CD8-positive, alpha-beta memory T cell (primary cell): ENCODE data around the gene ACKR4. TPM values are rescaled to one million over a fixed set of nuclear protein-coding genes. Genes with fewer than 3 reads are reported as not detected.

ENCODE experiments used
- CTCF ChIA-PET: fragments of 350-600 bp; sonication (Branson Sonifier 250); formaldehyde crosslinking; loops from one replicate; lab custom pipeline; 2021; ENCODE audit warnings: antibody characterized with exemption; lab: Charles Lee
- POLR2A ChIA-PET: fragments of 350-600 bp; sonication (Branson Sonifier 250); formaldehyde crosslinking; loops from one replicate; lab custom pipeline; 2021; ENCODE audit warnings: antibody characterized with exemption; lab: Charles Lee
- DNase-seq, 5 donors: peaks; one replicate each; pipeline versions ENCODE4 v3.0.0 to v3.0.0-alpha.2; 2020 to 2022; ENCODE audit warnings: mixed read lengths in 1 of 5
- H3K27ac ChIP-seq: one replicate; pipeline ENCODE4 v1.7.0; 2013; ENCODE audit warnings: low read depth, mild to moderate bottlenecking, low read length, moderate library complexity
- H3K27me3 ChIP-seq: 2 replicates; pipeline ENCODE4 v1.7.0; 2013; ENCODE audit warnings: low read length, mild to moderate bottlenecking; ENCODE audit not compliant: insufficient read depth, poor library complexity, severe bottlenecking
- H3K36me3 ChIP-seq: 2 replicates; pipeline ENCODE4 v1.7.0; 2013; ENCODE audit warnings: mild to moderate bottlenecking, low read length, moderate library complexity; ENCODE audit not compliant: insufficient read depth
- H3K4me1 ChIP-seq: 2 replicates; pipeline ENCODE4 v1.7.0; 2013; ENCODE audit warnings: mild to moderate bottlenecking, low read length, moderate library complexity; ENCODE audit not compliant: insufficient read depth
- H3K4me3 ChIP-seq: 2 replicates; pipeline ENCODE4 v1.7.0; 2013; ENCODE audit warnings: mild to moderate bottlenecking, low read length
- H3K9me3 ChIP-seq: 2 replicates; pipeline ENCODE4 v1.7.0; 2013; ENCODE audit warnings: mild to moderate bottlenecking, low read length
- H3K27ac Mint-ChIP-seq, 8 donors: one replicate each; pipeline ENCODE4 v1.8.0; 2020 to 2021; ENCODE audit warnings: mixed read lengths in 8 of 8, mild to moderate bottlenecking in 6 of 8, inconsistent platforms in 3 of 8, moderate library complexity in 3 of 8
- H3K27me3 Mint-ChIP-seq, 2 donors: one replicate each; pipeline ENCODE4 v1.8.0; 2020 to 2021; ENCODE audit warnings: mixed read lengths in 2 of 2, mild to moderate bottlenecking in 1 of 2, moderate library complexity in 1 of 2
- H3K36me3 Mint-ChIP-seq, 3 donors: one replicate each; pipeline ENCODE4 v1.8.0; 2020 to 2021; ENCODE audit warnings: mixed read lengths in 3 of 3, inconsistent platforms in 1 of 3, mild to moderate bottlenecking in 1 of 3
- H3K4me1 Mint-ChIP-seq, 3 donors: one replicate each; pipeline ENCODE4 v1.8.0; 2020 to 2021; ENCODE audit warnings: mixed read lengths in 3 of 3, inconsistent platforms in 1 of 3, mild to moderate bottlenecking in 1 of 3
- H3K4me3 Mint-ChIP-seq, 7 donors: one replicate each; pipeline ENCODE4 v1.8.0; 2020 to 2021; ENCODE audit warnings: mixed read lengths in 7 of 7, mild to moderate bottlenecking in 6 of 7, moderate library complexity in 4 of 7, inconsistent platforms in 2 of 7
- H3K9me3 Mint-ChIP-seq, 5 donors: one replicate each; pipeline ENCODE4 v1.8.0; 2020 to 2022; ENCODE audit warnings: mixed read lengths in 5 of 5, mild to moderate bottlenecking in 3 of 5, moderate library complexity in 2 of 5, inconsistent platforms in 1 of 5
- polyA plus RNA-seq: library from polyadenylated mRNA; unstranded; fragments of 300-500 nt; fragmentation: Illumina TruSeq; gene quantifications from one replicate; pipeline ENCODE4 v1.2.3, GENCODE V29; 2021
- total RNA-seq, 2 experiments: library from RNA; stranded (reverse); gene quantifications; one replicate each; pipeline ENCODE4 v1.2.3, GENCODE V29; 2021

Gene ACKR4
- total and polyA plus RNA-seq, 3 experiments from 2014 or later, result not detected

- no peak for DNase-seq
- POLR2A ChIA-PET, result no interaction called here
- H3K4me1 ChIP-seq, result no peaks in the 10 kb centered on the region
- H3K9me3 ChIP-seq, result no peaks in the 10 kb centered on the region
- no peak overlapping the region for H3K4me3 ChIP-seq
- H3K36me3 ChIP-seq, result no peaks in the 10 kb centered on the region
- no peaks in the 10 kb centered on the region for H3K9me3 Mint-ChIP-seq
- H3K27ac Mint-ChIP-seq, result peak overlapping the region in 1 of 8 donors; percentile 34
- H3K27me3 Mint-ChIP-seq, result no peaks in the 10 kb centered on the region
- no peak overlapping the region for H3K27ac ChIP-seq
- peaks cover 30 to 53% (median 35%) of the 10 kb centered on the region in 3 donors for H3K36me3 Mint-ChIP-seq
- H3K4me3 Mint-ChIP-seq, result no peak overlapping the region
- CTCF ChIA-PET, result no interaction called here
- no peaks in the 10 kb centered on the region for H3K27me3 ChIP-seq
- no peaks in the 10 kb centered on the region for H3K4me1 Mint-ChIP-seq
Measured at GRCh38 chr3:132570016-132570415, 27.1 kb upstream of the ACKR4 start.

- H3K27me3 Mint-ChIP-seq, result no peaks in the 10 kb centered on the region
- H3K36me3 ChIP-seq, result peaks cover 3% of the 10 kb centered on the region
- no peaks in the 10 kb centered on the region for H3K9me3 Mint-ChIP-seq
- DNase-seq, result no peak
- H3K9me3 ChIP-seq, result no peaks in the 10 kb centered on the region
- ChIA-PET CTCF (no interaction called here), POLR2A (no interaction called here)
- no peaks in the 10 kb centered on the region for H3K4me1 Mint-ChIP-seq
- peaks cover 31 to 77% (median 46%) of the 10 kb centered on the region in 3 donors for H3K36me3 Mint-ChIP-seq
- H3K4me1 ChIP-seq, result no peaks in the 10 kb centered on the region
- no peaks in the 10 kb centered on the region for H3K27me3 ChIP-seq
- no peak overlapping the region for H3K27ac Mint-ChIP-seq
- H3K4me3 ChIP-seq, result no peak overlapping the region
- no peak overlapping the region for H3K27ac ChIP-seq
- H3K4me3 Mint-ChIP-seq, result no peak overlapping the region
Measured at GRCh38 chr3:132573797-132574211, 23.3 kb upstream of the ACKR4 start.

- Mint-ChIP-seq H3K27me3 (no peaks in the 10 kb centered on the region), H3K4me1 (no peaks in the 10 kb centered on the region), H3K4me3 (no peak overlapping the region), H3K9me3 (peaks cover 0 to 3% (median 1%) of the 10 kb centered on the region in 5 donors), H3K36me3 (peaks cover 19 to 41% (median 39%) of the 10 kb centered on the region in 3 donors), H3K27ac (no peak overlapping the region)
- H3K27ac ChIP-seq, result no peak overlapping the region
- no peak for DNase-seq
- no peaks in the 10 kb centered on the region for H3K27me3 ChIP-seq
- no peaks in the 10 kb centered on the region for H3K36me3 ChIP-seq
- ChIA-PET POLR2A (no interaction called here), CTCF (no interaction called here)
- H3K9me3 ChIP-seq, result no peaks in the 10 kb centered on the region
- H3K4me3 ChIP-seq, result no peak overlapping the region
- H3K4me1 ChIP-seq, result no peaks in the 10 kb centered on the region
Measured at GRCh38 chr3:132587401-132587800, 9.7 kb upstream of the ACKR4 start.

- Histone ChIP-seq H3K9me3 (no peaks in the 10 kb centered on the region), H3K4me3 (no peak overlapping the region), H3K36me3 (peaks cover 4% of the 10 kb centered on the region), H3K27me3 (no peaks in the 10 kb centered on the region), H3K4me1 (no peaks in the 10 kb centered on the region), H3K27ac (no peak overlapping the region)
- POLR2A ChIA-PET, result no interaction called here
- Mint-ChIP-seq H3K27ac (no peak overlapping the region), H3K4me1 (no peaks in the 10 kb centered on the region), H3K4me3 (no peak overlapping the region), H3K27me3 (no peaks in the 10 kb centered on the region), H3K36me3 (peaks cover 30 to 53% (median 51%) of the 10 kb centered on the region in 3 donors), H3K9me3 (peaks cover 0 to 3% (median under 1%) of the 10 kb centered on the region in 5 donors)
- CTCF ChIA-PET, result no interaction called here
- DNase-seq, result no peak
Measured at GRCh38 chr3:132592216-132592615, 4.9 kb upstream of the ACKR4 start.

- Histone ChIP-seq H3K27me3 (no peaks in the 10 kb centered on the region), H3K36me3 (peaks cover 4% of the 10 kb centered on the region), H3K27ac (no peak overlapping the region), H3K4me3 (no peak overlapping the region), H3K4me1 (no peaks in the 10 kb centered on the region), H3K9me3 (no peaks in the 10 kb centered on the region)
- Mint-ChIP-seq H3K4me3 (no peak overlapping the region), H3K4me1 (no peaks in the 10 kb centered on the region), H3K36me3 (peaks cover 31 to 53% (median 49%) of the 10 kb centered on the region in 3 donors), H3K27ac (no peak overlapping the region), H3K27me3 (no peaks in the 10 kb centered on the region), H3K9me3 (peaks cover 0 to 3% (median 0%) of the 10 kb centered on the region in 5 donors)
- DNase-seq, result no peak
- CTCF ChIA-PET, result no interaction called here
- POLR2A ChIA-PET, result no interaction called here
Measured at GRCh38 chr3:132593241-132593946, 3.7 kb upstream of the ACKR4 start.

GRCh38 chr3:132593947-132594323 is 3.1 kb upstream of the ACKR4 start:
- no peak for DNase-seq
- Histone ChIP-seq H3K27ac (no peak overlapping the region), H3K27me3 (no peaks in the 10 kb centered on the region), H3K36me3 (peaks cover 4% of the 10 kb centered on the region), H3K9me3 (no peaks in the 10 kb centered on the region), H3K4me1 (no peaks in the 10 kb centered on the region), H3K4me3 (no peak overlapping the region)
- Mint-ChIP-seq H3K27me3 (no peaks in the 10 kb centered on the region), H3K4me1 (no peaks in the 10 kb centered on the region), H3K9me3 (peaks cover 0 to 3% (median 0%) of the 10 kb centered on the region in 5 donors), H3K36me3 (peaks cover 33 to 56% (median 51%) of the 10 kb centered on the region in 3 donors), H3K27ac (no peak overlapping the region), H3K4me3 (no peak overlapping the region)
- ChIA-PET POLR2A (no interaction called here), CTCF (no interaction called here)

- ChIA-PET POLR2A (no interaction called here), CTCF (no interaction called here)
- Histone ChIP-seq H3K27me3 (no peaks in the 10 kb centered on the region), H3K9me3 (no peaks in the 10 kb centered on the region), H3K4me3 (no peak overlapping the region), H3K36me3 (peaks cover 4% of the 10 kb centered on the region), H3K27ac (no peak overlapping the region), H3K4me1 (no peaks in the 10 kb centered on the region)
- Mint-ChIP-seq H3K36me3 (peaks cover 34 to 53% (median 45%) of the 10 kb centered on the region in 3 donors), H3K27me3 (no peaks in the 10 kb centered on the region), H3K4me1 (no peaks in the 10 kb centered on the region), H3K9me3 (peaks cover 0 to 3% (median 0%) of the 10 kb centered on the region in 5 donors), H3K4me3 (no peak overlapping the region), H3K27ac (no peak overlapping the region)
- no peak for DNase-seq
Measured at GRCh38 chr3:132594498-132594897, 2.6 kb upstream of the ACKR4 start.

GRCh38 chr3:132595014-132595413 is 2.1 kb upstream of the ACKR4 start:
- Histone ChIP-seq H3K4me3 (peak overlapping the region; percentile 17), H3K27ac (no peak overlapping the region), H3K4me1 (no peaks in the 10 kb centered on the region), H3K9me3 (no peaks in the 10 kb centered on the region), H3K27me3 (no peaks in the 10 kb centered on the region), H3K36me3 (peaks cover 4% of the 10 kb centered on the region)
- H3K4me1 Mint-ChIP-seq, result no peaks in the 10 kb centered on the region
- H3K27ac Mint-ChIP-seq, result no peak overlapping the region
- CTCF ChIA-PET, result interaction anchor here (0.6 kb wide), 1 partner anchor 50 kb away, joined by 3 read pairs; no protein-coding TSS in a partner anchor
- POLR2A ChIA-PET, result no interaction called here
- H3K4me3 Mint-ChIP-seq, result no peak overlapping the region
- DNase-seq, result no peak
- peaks cover 36 to 52% (median 40%) of the 10 kb centered on the region in 3 donors for H3K36me3 Mint-ChIP-seq
- H3K9me3 Mint-ChIP-seq, result peaks cover 0 to 3% (median 0%) of the 10 kb centered on the region in 5 donors
- no peaks in the 10 kb centered on the region for H3K27me3 Mint-ChIP-seq
